ENCODE results near the gene C1orf159. TPM values are rescaled to one million over a fixed set of nuclear protein-coding genes. Genes with fewer than 3 reads are reported as not detected.

The C1orf159 gene
- total and polyA plus RNA-seq, 4 donors = 3.9 to 7.0 (median 4.7) TPM

DNA sequence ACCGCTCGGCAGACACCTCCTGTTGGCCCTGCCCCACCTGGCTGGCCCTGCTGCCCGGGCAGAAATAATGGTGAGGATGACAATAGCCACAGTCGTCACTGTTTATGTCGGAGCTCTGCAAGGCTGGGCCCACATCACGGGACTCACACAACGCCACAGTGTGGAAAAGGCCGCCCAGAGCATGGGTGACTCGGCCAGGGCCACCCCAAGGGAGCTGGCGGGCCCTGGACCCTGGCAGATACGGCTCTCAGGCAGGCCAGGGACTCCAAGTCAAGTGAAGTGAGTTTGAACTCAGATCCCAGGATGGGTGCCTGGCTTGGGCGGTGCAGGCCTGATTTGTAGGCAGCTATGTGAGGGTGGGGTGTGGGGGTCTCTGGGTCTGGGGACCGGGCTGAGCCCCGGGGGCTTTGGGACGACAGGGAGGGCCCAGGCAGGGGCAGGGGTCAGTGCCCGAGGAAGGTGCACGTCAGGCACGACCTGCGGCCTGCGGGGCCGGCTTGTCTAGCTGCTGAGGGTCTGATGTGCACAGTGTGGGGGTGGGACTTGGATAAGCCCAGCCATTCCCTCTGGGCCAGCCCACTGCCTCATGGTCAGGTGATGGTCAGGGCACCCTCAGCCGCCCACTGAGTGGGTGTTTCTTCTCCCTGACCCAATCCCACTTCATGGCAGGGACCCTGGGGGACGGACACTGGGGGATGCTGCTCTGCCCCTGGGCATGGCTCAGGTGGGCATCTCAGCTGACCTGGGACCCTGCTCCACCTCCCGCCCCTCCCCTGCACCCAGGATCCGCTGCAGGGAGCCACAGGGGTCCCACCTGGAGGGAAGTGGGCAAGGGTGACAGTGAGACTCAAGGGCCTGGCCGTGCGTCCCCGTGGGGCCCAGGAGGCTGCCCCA lies 42.8 kb downstream of the C1orf159 start:
- Histone ChIP-seq H3K9ac (ENCODE audit: low read depth in 1 of 2, low read length in 2 of 2) (no peak overlapping the region), H3K27me3 (ENCODE audit: control insufficient read depth in 4 of 4, insufficient read depth in 4 of 4, low read length in 3 of 4) (no peaks in the 10 kb centered on the region)

More for the DNA sequence above, 42.8 kb downstream of the C1orf159 start:
- no peaks in the 10 kb centered on the region for H3K9me3 ChIP-seq (ENCODE audit: control insufficient read depth in 4 of 4, low read length in 3 of 4)
- no peak overlapping the region for H3K27ac ChIP-seq (ENCODE audit: low read depth in 1 of 2, low read length in 2 of 2)
- TF ChIP-seq JUND (IDR thresholded peaks at IDR 0.05) (no peak), GABPA (IDR thresholded peaks at IDR 0.05 in 1 of 2, conservative IDR thresholded peaks at IDR 0.05 in 1 of 2) (no peak), RAD21 (IDR thresholded peaks at IDR 0.05) (no peak), SP1 (IDR thresholded peaks at IDR 0.05) (no peak), TAF1 (conservative IDR thresholded peaks at IDR 0.05) (no peak), HNF4A (conservative IDR thresholded peaks at IDR 0.05) (no peak), HNF4G (IDR thresholded peaks at IDR 0.05) (no peak)
- TF ChIP-seq, protein P1, sequence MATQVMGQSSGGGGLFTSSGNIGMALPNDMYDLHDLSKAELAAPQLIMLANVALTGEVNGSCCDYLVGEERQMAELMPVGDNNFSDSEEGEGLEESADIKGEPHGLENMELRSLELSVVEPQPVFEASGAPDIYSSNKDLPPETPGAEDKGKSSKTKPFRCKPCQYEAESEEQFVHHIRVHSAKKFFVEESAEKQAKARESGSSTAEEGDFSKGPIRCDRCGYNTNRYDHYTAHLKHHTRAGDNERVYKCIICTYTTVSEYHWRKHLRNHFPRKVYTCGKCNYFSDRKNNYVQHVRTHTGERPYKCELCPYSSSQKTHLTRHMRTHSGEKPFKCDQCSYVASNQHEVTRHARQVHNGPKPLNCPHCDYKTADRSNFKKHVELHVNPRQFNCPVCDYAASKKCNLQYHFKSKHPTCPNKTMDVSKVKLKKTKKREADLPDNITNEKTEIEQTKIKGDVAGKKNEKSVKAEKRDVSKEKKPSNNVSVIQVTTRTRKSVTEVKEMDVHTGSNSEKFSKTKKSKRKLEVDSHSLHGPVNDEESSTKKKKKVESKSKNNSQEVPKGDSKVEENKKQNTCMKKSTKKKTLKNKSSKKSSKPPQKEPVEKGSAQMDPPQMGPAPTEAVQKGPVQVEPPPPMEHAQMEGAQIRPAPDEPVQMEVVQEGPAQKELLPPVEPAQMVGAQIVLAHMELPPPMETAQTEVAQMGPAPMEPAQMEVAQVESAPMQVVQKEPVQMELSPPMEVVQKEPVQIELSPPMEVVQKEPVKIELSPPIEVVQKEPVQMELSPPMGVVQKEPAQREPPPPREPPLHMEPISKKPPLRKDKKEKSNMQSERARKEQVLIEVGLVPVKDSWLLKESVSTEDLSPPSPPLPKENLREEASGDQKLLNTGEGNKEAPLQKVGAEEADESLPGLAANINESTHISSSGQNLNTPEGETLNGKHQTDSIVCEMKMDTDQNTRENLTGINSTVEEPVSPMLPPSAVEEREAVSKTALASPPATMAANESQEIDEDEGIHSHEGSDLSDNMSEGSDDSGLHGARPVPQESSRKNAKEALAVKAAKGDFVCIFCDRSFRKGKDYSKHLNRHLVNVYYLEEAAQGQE (IDR thresholded peaks at IDR 0.05) = no peak
- TF ChIP-seq, protein P2, sequence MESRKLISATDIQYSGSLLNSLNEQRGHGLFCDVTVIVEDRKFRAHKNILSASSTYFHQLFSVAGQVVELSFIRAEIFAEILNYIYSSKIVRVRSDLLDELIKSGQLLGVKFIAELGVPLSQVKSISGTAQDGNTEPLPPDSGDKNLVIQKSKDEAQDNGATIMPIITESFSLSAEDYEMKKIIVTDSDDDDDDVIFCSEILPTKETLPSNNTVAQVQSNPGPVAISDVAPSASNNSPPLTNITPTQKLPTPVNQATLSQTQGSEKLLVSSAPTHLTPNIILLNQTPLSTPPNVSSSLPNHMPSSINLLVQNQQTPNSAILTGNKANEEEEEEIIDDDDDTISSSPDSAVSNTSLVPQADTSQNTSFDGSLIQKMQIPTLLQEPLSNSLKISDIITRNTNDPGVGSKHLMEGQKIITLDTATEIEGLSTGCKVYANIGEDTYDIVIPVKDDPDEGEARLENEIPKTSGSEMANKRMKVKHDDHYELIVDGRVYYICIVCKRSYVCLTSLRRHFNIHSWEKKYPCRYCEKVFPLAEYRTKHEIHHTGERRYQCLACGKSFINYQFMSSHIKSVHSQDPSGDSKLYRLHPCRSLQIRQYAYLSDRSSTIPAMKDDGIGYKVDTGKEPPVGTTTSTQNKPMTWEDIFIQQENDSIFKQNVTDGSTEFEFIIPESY (IDR thresholded peaks at IDR 0.05) = no peak
- TF ChIP-seq, protein P3, sequence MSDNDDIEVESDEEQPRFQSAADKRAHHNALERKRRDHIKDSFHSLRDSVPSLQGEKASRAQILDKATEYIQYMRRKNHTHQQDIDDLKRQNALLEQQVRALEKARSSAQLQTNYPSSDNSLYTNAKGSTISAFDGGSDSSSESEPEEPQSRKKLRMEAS (IDR thresholded peaks at IDR 0.05) = no peak
- TF ChIP-seq, protein P4, sequence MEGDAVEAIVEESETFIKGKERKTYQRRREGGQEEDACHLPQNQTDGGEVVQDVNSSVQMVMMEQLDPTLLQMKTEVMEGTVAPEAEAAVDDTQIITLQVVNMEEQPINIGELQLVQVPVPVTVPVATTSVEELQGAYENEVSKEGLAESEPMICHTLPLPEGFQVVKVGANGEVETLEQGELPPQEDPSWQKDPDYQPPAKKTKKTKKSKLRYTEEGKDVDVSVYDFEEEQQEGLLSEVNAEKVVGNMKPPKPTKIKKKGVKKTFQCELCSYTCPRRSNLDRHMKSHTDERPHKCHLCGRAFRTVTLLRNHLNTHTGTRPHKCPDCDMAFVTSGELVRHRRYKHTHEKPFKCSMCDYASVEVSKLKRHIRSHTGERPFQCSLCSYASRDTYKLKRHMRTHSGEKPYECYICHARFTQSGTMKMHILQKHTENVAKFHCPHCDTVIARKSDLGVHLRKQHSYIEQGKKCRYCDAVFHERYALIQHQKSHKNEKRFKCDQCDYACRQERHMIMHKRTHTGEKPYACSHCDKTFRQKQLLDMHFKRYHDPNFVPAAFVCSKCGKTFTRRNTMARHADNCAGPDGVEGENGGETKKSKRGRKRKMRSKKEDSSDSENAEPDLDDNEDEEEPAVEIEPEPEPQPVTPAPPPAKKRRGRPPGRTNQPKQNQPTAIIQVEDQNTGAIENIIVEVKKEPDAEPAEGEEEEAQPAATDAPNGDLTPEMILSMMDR (IDR thresholded peaks at IDR 0.05; ENCODE audit: low read depth, low read length, missing input control) = no peak
- TF ChIP-seq, protein P5, sequence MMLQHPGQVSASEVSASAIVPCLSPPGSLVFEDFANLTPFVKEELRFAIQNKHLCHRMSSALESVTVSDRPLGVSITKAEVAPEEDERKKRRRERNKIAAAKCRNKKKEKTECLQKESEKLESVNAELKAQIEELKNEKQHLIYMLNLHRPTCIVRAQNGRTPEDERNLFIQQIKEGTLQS (IDR thresholded peaks at IDR 0.05) = no peak
- DNase-seq (ENCODE audit: low spot score) = no peak
- 78% methylated on average over 28 of the region's 28 CpGs for WGBS
- H3K4me1 ChIP-seq (ENCODE audit: control insufficient read depth in 4 of 4, insufficient read depth in 4 of 4, low read length in 3 of 4) = peaks cover 0 to 9% (median 6%) of the 10 kb centered on the region in 4 donors
- no peak overlapping the region for H3K4me3 ChIP-seq (ENCODE audit: low read depth in 1 of 3, low read length in 3 of 3)
- no peaks in the 10 kb centered on the region for H3K36me3 ChIP-seq (ENCODE audit: control insufficient read depth in 4 of 4, insufficient read depth in 3 of 4, low read depth in 1 of 4, low read length in 3 of 4)

Data from liver (tissue), 9 donors.